Astrocyte of the hippocampus (primary cell): Measurements from ENCODE around the gene DPYD.

Experiments
- DNase-seq: peaks from one replicate; pipeline ENCODE4 v3.0.0; 2011; ENCODE audit warnings: low read depth, low spot score

DPYD gene

GRCh38 chr1:97787231-97787630 is 133.6 kb downstream of the DPYD start:
- no peak for DNase-seq

DNA sequence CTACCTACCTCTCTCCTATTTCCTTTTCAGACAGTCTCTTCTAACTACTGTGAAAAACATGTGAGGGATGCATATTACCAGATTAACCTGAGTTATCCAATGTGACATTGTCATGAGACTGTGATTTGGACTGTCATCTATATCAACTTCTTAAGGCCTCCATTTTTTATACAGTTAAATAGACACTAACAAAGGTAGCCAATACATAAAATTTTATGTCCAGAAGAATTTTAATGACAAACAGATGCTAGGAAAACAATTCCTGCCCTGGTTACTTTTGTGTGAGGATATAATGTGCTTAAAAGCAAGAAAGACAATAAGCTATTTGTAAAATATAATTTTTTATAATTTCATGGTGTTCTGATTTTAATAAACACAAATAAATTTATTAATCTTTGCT is 136.2 kb downstream of the DPYD start:
- no peak for DNase-seq

GRCh38 chr1:97783751-97784150 is 137.1 kb downstream of the DPYD start:
- no peak for DNase-seq

DNA sequence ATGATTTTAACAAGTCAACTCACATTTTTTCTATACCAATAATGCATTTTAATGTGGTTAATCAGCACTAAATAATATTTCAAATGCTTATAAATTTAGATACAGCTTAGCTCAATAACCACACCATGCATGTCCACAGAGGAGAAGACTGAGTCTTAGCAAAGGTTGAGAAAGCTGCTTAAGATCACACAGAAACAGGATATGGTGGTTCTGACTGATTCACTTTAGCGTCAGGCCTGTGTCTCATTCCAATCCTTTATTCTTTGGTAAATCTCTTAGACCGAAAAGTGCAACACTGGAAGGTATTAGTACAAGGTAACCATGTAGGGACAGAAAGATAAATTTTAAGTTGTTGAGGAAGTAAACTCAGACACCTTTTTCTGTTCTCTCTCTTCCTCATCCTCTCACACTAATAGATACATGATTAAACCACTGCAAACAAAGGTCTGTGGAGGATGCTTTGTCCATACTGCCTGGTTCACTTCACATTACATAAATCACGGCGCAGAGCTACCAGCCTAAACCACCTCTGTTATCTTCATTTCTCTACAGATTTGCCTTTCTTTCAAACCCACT is 139.0 kb downstream of the DPYD start:
- DNase-seq = no peak

- DNase-seq = no peak
Measured at GRCh38 chr1:97780884-97781283, 139.9 kb downstream of the DPYD start.

DNA sequence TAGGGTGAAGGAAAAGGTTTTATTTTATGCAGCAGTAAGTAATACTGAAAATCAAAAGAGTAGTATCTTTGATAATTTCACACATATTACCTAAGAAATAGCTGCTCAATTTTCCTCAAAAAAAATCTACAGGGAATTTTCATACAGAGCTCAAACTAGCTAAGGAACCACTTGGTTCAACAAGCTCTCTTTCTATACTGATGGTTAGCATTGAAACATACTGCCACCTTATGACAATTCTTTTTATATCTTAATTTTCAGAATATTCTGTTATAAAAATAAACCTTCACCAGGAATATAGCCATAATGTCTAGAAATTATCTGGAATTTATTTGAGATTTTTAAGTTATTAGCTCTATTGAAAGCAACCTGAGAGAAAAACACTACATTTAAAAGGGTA is 142.1 kb downstream of the DPYD start:
- DNase-seq = no peak

DNA sequence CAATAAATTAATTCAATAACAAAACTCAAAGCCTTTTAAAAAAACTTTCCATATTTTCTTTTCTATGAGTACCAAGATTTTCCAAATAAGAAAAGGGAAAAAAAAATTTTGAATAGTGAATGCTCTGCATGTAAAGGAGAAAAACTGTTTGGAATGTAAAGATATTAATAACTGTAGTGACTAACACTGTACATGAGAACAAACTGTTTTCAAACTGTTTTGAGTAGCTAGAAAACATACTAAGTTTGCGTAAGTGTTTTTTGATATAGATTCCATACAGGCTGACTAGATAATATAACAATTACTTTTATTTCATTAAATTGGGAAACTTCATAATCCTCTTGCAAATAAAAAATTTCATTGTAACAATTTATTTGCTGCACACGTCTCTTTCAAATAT is 150.5 kb downstream of the DPYD start:
- DNase-seq = no peak

DNA sequence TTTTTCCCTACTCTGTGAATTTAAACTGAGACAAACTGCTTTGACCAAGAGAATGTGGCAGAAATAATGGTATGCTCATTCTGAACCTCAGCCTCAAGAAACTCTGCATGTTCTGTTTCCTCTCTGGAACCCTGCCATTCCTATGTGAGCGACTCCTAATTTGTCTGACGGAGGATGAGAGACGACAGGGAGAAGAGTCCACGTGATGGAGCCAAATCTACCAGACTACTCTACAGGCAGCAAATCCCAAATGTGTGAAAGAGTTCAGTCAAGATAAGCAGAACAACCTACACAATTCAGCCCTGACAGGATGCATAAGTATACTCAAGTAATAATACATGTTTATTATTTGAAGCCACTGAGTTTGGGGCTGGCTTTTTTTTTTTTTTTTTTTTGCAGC is 153.5 kb downstream of the DPYD start:
- no peak for DNase-seq

GRCh38 chr1:97764991-97765390 is 155.8 kb downstream of the DPYD start:
- DNase-seq = no peak

- no peak for DNase-seq
Measured at GRCh38 chr1:97761637-97762036, 159.2 kb downstream of the DPYD start.

- DNase-seq = no peak
Measured at GRCh38 chr1:97759078-97759477, 161.8 kb downstream of the DPYD start.

- DNase-seq = no peak
Measured at GRCh38 chr1:97758541-97759057, 162.2 kb downstream of the DPYD start.

DNA sequence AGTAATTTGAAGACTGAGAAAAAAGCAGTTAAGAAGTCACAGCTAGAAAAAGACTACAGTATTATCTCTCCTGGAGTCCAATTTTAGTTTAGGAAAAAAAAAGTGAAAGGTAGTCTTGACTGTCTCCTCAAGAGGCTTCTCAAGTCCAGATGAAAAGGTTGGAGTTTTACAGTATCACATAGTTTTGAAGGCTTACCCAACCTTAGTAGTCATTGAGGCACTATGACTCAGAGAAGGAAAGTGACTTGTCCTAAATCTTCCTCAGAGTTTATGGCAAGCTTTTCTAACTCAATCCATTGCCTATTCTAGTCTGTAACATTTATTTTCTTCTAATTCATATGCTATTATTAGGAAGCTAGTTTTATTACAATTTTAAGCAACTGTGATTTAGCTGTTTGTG is 174.9 kb downstream of the DPYD start:
- DNase-seq = no peak

GRCh38 chr1:97744977-97745376 is 175.9 kb downstream of the DPYD start:
- DNase-seq = no peak

DNA sequence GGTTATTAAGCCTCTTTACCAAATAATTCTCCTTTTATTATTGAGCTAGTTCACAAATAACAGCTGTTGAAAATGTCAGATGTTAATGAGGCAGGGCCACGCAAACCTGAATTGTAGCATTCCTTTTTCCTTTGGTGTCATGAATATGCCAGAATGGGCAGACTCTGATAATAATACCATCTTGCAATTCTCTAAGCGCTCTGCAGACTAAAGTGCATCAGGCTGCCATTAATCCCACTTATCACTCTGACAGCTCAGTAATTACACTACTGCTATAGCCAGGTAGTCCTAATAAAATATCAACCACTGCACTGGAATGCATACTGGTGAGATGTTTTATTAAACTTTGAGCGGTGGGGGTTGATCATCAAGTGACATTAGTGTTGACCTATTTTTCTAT is 177.7 kb downstream of the DPYD start:
- DNase-seq = no peak

DNA sequence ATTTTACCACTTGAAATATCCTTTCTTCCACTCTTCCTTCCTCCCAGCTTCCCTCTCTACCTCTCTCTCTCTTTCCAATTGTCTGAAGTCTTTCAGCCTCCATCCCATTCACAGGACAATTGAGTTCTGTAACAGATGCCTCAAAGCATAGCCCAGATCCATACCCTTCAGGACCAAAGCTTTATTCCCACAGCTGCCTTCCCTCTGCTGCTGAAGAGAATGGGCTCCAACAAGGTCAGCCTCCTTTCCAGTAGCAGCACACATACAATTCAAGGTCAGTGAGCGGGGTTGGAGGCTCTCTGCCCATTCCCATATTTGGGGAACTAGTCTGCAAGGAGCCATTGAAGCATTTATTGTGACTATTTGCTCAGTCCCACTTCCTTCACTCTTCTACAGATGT is 179.9 kb downstream of the DPYD start:
- DNase-seq = no peak

GRCh38 chr1:97739596-97740103 is 181.2 kb downstream of the DPYD start:
- no peak for DNase-seq

DNA sequence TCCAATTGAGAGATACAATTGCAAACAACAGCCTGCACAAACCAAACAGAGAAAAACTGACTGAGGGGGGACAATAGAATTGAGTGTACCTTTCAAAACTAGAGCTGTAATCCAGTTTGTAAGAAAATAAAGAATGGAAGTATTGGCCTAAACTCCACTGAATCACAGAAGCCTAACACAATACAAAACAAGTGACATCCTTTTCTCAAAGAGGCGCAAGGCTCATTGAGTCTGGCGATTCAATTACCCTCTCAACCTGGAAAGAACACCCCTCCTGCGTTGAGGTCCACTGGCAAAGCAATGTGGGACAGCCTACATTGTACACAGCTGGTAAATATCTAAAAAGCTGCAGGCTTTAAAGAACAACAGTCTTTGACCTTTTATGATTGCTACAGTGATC is 182.6 kb downstream of the DPYD start:
- DNase-seq = no peak

DNA sequence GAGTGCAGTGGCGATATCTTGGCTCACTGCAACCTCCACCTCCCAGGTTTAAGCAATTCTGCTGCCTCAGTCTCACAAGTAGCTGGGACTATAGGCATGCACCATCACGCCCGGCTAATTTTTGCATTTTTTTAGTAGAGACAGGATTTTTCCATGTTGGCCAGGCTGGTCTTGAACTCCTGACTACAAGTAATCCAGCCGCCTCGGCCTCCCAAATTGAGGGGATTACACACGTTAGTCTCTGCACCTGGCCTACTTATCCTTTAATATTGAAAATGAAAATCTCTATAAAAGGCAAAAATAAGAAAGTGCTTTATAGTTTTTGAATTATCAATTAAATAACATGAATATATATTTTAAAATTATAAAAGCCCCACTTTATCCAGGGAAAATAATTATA is 190.6 kb downstream of the DPYD start:
- no peak for DNase-seq

DNA sequence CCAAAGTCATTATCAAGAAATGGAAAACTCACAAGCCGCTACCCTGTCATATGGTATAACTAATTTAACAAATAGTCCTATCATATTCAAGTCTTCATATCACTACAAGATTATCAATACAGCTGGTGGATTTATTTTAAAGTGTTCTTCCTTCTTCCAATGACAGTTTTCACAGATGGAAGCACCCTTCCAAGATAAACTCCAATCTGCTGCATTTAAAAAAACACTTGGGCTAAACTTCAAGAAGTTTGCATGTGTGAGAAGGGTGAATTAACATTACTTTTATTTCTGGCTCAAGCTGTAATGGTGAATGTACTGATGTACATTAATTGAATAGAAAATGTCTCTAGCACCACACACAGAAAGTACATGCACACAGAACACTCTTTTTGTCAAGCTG is 192.4 kb downstream of the DPYD start:
- no peak for DNase-seq

DNA sequence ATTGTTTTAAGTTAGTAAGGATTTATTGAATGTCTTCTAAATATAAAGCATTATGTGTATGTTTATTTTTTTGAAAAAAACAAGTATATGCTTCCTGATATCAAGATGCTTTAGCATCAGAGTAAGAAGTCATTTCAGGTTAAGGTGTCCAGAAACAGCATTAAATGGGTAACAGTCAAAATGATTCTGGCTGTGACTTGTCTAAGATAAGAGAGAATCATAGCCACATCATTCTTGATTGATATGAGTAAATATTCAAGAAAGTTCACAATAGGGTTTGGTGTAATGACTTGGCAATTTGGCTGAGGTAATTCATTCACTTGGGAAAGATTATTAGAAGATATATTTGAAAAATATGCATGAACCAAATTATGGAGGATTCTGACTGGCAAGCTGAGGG is 193.8 kb downstream of the DPYD start:
- DNase-seq = no peak

DNA sequence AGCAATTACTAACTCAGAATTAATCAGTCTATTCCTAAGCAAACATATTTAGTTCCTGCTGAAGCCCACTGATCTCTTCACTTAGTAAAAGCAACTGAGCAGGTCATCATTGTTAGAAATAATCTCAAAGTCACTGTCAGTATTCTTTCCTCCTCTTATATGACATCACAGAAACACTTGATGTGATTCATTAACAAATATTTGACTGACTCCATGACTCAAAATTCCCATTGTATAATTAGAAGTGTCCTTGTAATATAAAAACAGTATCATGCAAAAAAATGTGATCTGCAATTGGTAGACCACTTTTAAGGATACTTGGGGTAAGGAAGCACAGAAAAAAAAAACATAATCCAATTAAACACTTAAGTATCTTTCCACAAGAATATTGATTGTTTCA is 194.4 kb downstream of the DPYD start:
- DNase-seq = no peak

DNA sequence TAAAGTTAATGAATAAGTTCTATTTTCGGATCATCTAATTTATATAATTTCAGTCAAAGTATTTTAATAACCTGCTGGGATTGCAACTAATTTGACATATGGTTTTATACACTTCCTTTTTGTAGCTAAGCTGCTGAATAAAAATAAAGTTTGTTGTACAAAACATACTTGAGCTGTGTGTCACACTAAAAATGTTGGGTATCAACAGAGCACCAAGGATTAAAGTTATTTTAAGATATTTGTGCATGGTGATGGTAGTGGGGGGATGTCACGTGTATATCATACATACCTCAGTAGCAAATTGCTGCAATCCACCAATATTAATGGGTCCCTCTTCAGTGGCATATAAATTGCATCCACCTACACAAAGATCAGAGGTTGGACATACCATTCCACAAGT is 199.6 kb downstream of the DPYD start:
- DNase-seq = peak; percentile 5

DNA sequence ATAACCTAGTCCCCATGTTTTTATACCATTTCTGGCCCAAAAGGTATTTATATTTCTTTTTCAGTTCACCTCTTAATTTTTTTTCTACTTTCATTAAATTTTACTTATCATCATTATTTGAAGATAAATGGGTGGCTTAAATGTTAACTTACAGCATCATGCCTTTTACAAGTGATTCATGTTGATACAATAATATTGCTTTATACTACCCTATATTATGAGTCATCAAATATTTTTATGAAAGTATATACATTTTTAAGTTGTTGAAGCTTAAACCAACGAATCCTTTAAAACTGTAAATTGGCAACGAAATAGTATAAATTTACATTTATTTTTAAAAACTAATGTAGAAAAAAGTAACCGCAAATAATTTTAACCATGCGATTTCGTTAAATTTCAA is 207.9 kb downstream of the DPYD start:
- no peak for DNase-seq
